GM19043 (cell line): Measurements from ENCODE around the gene PDRG1.

Experiments
- ATAC-seq: cut with Tn5 transposase; IDR thresholded peaks from one replicate; pipeline ENCODE4 v1.9.1; 2021; ENCODE audit warnings: low read depth; ENCODE audit not compliant: unreplicated experiment

The PDRG1 gene

GRCh38 chr20:31909253-31910070 is 42.4 kb downstream of the PDRG1 start:
- ATAC-seq: no peak

GRCh38 chr20:31908424-31908823 is 43.4 kb downstream of the PDRG1 start:
- ATAC-seq: no peak

- ATAC-seq: no peak
Observed at GRCh38 chr20:31908016-31908415, 43.8 kb downstream of the PDRG1 start.

- ATAC-seq: no peak
Observed at GRCh38 chr20:31907046-31907445, 44.8 kb downstream of the PDRG1 start.

GRCh38 chr20:31906001-31906400 is 45.8 kb downstream of the PDRG1 start:
- ATAC-seq: no peak

- ATAC-seq: no peak
Observed at GRCh38 chr20:31903627-31904386, 48.0 kb downstream of the PDRG1 start.

DNA sequence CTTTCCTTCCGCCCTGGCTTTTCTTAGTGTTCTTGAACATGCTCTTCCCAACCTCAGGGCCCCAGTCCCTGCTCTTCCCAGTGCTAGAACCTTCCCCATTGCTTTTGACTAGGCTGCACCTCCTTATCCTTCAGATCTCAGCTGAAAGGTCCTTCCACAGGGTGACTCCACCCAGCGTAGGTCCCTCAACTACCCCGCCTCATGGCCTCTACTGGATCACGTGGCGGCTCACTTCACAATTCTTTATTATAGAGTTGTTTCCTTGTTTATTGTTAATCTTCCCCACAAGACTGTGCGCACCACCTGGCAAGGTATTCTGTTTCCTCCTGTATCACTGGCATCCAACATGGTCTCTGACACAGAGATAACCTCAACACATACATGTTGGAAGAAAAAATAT is 50.2 kb downstream of the PDRG1 start:
- ATAC-seq: no peak

DNA sequence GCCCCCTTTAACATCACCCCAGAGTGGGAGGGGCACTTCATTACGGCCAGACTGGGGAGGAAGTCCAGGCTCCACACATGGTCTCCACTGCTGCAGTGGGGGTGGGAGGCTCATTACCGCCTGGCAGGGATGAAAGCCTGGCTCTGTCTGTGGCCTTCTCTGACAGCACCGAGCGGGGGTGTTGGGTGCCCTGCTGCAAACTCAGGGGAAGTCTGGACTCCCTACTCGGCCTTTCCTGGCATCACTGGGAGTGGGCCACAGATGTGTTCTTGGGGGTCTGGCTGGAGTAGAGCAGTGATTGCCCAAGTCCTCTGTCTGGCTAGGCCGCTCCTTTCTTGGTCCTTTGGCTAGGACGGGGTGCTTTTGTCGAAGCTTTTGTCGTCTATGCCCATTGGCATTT is 54.3 kb downstream of the PDRG1 start:
- no peak for ATAC-seq

DNA sequence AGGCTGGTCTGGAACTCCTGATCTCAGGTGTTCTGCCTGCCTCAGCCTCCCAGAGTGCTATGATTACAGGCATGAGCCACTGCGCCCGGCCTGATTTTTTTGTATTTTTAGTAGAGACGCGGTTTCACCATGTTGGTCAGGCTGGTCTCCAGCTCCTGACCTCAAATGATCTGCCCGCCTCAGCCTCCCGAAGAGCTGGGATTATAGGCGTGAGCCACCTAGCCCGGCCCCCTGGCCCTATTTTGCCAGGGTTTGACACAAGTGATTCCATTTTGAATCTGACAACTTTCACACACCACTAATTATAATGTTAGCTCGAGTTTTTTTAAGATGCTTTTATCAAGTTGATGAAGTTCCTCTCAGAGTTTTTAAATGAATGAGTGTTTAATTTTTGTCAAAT is 55.8 kb downstream of the PDRG1 start:
- no peak for ATAC-seq

DNA sequence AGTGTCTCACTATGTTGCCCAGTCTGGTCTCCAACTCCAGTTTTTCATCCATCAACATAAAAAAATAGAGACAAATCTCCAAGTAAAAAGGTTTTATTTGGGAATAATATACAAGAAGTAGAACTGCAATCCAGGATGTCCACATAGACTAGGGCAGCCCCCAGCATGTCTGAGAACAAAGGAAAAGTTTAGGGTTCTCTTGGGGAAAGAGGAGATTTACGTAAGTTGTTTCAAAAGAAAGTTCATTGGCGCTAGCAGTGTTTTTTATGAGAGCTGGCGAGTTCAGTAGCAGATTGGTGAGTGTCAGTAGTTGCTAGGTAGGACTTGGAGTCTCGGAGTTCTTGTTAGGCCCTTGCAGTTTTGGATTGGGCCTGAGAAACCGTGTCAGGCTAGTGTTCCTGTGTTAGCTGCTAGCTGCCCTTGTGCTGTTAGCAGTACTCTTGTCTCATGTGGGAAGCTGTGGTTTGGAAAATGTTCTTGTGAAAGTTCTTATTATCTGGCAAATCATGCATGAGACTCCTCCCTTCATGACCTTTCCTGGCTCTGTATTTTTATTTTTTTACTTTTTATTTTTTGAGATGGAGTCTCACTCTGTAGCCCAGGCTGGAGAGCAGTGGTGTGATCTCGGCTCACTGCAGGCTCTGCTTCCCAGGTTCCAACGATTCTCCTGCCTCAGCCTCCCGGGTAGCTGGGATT is 56.7 kb downstream of the PDRG1 start:
- ATAC-seq: peak; percentile 89
